GM21367 (cell line): ENCODE measurements around the gene KNDC1.
"Not testable (repeated sequence)": the region's sequence is repeated elsewhere in the genome, so short reads cannot be mapped to it uniquely, and the experiment has no call there.

Experiments used
- ATAC-seq: cut with Tn5 transposase; IDR thresholded peaks from one replicate; pipeline ENCODE4 v1.9.1; 2021; ENCODE audit not compliant: unreplicated experiment

The KNDC1 gene

DNA sequence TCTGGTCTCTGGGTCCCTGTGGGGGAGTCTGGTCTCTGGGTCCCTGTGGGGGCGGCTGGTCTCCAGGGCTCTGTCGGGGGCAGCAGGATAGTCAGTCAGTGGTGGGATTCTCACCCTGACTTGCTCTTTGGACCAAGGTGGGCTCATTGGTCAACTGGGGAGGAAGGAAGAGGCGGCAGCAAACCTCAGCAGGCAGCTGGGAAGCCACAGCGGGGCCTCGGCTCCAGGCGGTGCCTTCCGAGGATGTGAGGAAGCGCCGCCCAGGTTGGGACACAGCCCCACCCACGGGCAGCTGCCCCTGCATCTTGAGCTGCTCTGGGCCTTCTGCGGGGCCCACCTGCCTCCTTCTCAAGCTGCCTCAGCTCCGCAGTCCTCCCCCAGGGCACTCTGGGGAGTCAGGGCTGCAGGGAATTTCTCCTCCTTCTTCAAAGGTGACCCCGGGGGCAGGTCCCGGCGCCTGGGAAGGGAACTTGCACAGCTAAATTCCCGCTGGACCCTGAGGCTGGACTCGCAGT is 20.4 kb upstream of the KNDC1 start:
- ATAC-seq: no peak

DNA sequence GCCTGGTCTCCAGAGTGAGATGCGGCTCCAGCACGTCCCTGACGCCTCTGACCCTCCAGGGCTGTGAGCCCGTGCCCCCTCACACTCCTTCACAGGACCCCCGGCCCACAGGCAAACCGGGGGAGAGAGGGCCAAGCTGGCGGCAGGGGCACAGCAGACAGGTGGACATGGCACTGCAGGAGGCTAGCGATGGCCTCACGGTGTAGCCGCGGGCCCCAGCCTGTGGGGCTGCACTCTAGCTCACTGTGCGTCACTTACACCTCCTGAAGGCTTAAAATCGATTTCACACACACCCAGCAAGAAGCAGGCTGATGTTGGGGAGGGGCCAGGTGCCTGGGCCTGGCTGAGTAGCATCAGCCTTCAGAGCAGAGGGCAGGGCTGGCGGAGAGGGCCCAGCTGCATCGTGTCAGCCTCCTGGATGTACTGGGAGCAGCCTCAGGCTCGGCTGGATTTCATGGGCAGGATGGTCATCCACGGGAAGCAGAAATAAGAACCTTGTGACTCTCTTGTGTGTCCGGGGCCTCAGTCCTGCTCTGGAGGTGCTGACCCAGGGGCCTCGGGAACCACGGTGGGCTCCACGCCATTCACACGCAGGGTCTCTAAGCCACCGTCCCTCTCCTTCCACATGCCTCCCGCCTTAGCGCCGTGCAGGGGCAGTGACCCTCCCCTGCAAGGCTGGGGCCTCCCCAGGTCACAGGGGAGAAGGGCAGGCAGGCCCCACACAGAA is 19.4 kb upstream of the KNDC1 start:
- no peak for ATAC-seq

DNA sequence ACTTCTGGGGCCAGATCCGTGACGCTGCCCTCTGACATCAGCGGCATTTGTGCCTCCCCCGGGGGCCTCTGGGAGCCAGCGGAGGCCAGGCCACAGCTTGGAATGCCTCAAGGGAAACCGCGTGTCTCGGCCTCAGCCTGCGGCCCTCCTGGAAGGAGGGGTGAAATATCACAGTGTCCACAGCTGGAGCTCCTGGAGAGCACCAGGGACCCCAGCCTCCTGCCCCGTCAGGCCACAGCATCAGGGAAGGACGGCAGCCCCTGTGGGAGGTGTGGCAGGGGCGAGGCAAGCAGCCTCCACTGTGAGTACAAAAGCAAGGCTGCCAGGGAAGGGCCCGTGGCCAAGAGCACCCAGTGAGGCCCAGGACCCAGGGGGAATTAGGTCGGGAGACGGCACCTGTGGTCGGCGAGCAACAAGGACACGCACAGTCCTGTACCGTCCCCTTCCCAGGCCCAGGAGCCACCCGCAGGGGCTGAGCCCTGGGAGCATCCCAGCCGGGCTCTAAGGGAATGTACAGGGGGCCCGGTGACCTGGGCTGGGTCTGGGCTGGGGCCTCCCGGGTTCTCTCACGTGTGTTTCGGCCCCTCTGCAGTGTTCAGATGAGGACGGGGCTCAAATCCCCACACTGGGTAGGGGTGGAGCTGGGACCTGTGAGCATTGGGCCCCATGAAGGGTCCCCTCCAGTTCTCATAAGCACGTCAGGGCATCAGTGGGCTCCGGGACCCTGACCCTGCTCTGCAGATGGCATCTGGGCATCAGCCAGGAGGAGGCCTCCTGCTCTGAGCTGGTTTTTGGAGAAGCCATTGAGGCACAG is 18.7 kb upstream of the KNDC1 start:
- ATAC-seq: no peak

DNA sequence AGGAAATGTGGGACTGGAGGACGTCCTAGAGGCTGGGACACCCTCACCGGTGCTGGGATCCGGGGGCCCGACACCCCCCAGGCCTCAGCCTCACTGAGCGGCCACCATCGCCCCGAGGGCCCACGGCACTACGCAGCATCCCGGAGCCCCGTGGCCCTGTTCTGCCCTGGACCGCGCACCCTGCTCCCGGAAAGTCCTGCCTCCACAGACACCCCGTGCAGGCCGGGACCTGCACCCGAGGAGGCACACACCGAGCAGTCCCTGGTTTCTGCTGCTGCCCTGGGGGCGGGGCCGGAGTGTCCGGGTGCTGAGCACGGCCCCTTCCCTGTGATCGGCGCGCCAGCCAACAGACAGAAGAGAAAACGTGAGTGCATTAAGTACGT is 18.1 kb upstream of the KNDC1 start:
- ATAC-seq: no peak

DNA sequence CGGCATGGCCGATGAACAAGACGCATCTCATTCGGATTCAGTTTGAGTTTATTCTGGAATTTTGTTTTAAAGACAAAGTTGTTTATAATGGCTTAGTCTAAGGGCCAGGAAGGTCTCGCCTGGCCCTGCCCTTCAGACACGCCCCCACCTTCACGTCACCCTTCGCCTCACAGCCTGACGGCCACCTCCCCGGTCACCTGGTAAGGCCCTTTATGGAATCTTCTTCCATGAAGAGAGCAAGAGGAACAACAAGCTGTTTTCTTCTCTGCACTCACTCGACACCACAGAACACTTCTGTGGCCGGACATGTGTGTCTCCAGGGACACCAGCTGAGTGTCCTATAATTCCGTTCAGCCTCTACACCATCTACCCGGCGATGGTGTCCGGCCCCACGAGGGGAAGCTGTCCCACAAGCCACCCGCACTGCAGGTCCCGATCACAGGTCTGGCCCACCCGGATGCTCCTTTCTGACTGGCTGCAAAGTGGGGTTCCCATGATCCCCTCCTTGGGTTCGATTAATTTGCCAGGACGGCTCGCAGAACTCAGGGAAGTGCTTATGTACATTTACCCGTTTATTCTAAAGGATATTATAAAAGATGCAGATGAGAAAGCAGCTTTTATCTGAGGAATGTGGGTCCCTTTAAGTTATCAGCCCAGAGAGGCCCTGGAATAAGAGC is 17.4 kb upstream of the KNDC1 start:
- no peak for ATAC-seq

DNA sequence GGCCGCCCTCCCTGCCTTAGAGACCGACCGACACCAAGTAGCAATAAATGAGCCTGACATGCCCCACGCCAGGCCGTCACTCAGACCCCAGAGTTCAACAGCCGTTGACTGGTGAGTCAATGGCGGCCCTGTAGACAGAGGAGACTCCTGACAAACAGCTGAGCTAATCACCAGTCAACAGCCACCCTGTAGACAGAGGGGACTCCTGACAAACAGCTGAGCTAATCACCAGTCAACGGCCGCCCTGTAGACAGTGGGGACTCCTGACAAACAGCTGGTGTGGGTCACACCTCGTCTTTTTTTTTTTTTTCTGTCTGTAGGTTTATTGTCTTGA is 16.9 kb upstream of the KNDC1 start:
- no peak for ATAC-seq

DNA sequence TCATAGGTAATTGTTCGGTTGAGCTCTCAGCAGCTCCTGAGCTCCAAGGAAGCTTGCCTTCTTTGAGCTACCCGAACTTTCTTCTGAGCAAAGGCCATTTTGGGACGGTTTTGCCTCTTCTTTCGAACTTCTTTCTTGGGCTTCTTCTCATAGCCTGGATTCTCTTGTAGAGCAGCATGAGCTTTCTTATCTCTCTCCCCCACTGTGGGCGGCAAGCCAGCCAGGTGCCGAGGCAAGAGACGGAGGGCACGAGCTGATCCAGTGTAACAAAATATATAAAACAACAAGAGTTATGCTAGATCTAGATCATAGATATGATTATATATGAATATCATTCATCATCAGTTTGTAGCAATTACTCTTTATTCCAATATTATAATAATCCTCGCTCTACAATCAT is 16.5 kb upstream of the KNDC1 start:
- no peak for ATAC-seq

DNA sequence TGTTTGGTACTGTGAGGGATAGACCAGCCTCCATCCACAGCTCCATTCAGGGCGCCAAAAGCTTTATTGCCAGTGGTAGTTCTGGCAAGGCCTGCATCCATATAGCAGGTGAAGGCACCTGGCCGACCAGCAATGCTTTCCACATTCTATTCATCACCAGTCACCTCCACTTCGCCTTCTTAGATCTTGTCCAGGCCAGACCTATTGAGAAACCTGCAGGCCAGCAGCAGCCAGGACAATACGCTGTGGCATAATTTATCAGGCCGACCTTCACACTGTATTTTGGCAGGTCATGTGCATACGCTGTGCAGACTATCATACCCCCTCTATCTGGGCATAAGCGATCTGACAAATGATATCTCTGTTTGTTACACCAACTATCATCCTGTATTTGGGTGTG is 15.2 kb upstream of the KNDC1 start:
- ATAC-seq: no peak

DNA sequence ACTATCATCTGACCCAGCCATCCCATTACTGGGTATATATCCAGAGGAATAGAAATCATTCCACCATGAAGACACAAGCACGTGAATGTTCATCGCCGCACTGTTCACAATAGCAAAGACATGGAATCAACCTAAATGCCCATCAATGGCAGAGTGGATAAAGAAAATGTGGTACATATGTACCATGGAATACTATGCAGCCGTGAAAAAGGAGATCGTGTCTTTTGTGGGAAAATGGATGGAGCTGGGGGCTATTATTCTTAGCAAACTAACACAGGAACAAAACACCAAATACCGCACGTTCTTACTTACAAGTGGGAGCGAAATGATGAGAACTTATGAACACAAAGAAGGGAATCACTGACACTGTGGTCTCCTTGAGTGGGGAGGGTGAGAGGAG is 9.8 kb upstream of the KNDC1 start:
- no peak for ATAC-seq

DNA sequence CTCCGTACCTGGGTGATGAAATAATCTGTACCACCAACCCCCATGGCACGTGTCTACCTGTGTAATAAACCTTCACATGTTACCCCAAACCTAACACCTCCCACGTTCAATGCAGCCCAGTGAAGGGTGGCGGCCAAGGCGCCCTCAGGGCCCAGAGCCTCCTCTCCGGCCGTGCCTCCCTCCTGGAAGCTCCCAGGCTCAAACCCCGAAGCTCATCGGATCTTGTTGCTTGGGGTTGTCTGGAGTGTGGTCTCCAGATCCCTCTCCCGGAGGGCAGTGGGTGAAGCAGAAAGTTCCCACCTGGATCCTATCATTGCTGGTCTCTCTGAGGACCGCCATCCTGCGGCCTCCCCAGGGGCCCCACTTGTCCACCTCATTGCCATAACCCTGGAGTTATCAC is 9.4 kb upstream of the KNDC1 start:
- no peak for ATAC-seq

DNA sequence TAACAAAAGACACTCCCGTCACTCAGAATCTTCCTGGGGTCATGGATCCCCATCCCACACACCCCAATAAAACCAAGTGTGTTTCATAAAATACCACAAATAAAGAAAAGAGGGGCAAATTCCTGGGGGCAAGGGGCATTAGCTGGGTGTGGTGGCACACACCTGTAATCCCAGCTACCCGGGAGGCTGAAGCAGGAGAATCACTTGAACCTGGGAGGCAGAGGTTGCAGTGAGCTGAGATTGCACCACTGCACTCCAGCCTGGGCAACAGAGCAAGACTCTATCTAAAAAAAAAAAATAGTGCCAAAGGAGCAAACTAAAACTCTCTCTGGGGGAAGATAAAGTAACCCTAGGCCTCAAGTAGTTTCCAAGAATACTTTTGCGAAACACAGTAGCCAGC is 8.9 kb upstream of the KNDC1 start:
- not testable (repeated sequence) for ATAC-seq

DNA sequence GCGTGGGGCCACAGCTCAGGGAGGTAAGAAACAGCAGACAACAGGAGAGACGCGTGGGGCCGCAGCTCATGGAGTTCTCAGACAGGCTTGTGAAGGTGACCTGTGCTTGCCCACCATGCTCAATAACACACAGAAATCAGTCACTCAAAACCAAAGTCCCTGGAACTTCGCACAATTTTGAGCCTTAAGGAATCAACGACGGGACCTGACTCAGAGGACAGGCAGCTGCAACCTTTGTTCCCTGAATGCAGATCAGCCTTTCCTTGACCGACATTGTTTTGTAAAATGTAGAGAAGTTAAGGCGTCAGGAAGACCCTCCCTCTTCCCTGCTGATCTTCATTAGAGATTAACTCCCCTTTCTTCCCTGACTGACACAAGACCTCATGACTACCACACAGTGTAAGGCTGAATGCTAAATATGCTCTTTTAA is 8.5 kb upstream of the KNDC1 start:
- no peak for ATAC-seq

DNA sequence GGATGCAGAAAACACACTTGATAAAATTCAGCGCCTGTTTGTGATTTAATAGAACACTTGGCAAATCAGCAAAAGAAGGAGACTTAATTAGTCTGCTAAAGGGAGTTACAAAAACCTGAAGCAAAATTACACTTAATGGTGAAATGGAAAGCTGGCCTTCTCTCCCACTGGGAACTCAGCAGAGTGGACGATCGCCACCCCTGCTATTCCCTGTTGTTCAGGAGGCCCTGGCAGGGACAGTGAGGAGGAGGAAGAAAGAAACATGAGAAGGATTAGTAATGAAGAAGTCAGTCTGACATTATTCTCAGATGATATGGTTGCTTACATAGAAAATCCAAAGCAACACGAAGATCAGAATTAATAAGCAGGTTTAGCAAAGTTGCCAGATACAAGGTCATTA is 5.6 kb upstream of the KNDC1 start:
- ATAC-seq: no peak

DNA sequence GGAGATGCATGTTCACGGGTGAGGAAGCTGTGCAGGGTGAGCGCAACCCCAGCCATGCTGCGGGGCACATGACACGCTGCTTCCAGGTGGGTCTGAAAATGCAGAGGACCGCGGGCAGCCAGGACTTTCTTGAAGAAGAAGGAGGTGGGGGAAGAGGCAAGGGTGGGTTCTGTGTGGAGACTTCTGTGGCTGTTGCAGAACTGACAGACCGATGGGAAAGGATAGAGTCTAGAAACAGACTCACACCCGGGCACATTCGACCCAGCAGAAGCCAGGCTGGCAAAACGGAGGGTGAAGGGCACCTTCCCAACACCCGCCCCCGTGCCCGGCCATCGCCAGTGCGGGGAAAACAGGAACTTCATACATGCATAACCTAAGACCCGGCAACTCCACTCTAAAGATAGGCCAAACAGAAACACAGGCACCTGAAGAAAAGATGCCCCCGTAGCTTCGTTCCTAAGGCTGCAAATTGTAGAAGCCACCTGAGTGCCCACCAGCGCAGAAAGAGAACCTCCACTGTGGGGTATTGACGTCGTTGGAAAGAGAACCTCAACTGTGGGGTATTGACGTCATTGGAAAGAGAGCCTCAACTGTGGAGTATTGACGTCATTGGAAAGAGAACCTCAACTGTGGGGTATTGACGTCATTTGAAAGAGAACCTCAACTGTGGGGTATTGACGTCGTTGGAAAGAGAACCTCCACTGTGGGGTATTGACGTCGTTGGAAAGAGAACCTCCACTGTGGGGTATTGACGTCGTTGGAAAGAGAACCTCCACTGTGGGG is 4.8 kb upstream of the KNDC1 start:
- no peak for ATAC-seq

DNA sequence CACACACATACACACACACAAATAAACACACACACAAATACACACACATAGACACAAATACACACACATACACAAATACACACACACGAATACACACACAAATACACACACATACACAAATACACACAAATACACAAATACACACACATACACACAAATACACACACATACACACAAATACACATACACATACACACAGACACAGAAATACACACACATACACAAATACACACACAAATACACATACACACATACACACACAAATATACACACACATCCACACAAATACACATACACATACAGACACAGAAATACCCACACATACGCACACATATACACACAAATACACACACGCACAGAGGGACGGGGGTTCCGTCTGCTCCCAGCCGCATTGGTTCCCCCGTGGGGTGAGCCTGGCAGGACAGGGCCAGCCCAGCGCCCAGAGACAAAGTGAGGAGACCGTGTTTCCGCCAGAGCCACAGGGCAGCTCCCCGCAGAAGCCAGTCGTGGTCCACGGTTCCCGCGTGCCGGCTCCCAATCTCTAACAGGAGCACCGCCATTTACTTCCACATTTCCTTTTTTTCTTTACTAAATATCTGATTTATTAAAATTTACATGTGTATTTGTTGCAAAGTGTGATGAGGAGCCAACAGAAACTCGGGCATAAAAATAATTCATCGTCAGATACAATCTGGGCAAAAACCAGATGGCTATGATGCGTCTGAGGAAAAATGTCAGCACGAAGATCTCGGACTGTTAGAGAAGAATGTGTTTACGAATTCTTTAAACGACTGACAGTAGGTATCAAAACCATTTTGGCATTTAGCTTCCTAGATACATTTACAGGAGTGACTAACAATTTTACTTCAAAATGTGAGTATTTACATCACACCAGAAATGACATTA is 3.1 kb upstream of the KNDC1 start:
- ATAC-seq: no peak

DNA sequence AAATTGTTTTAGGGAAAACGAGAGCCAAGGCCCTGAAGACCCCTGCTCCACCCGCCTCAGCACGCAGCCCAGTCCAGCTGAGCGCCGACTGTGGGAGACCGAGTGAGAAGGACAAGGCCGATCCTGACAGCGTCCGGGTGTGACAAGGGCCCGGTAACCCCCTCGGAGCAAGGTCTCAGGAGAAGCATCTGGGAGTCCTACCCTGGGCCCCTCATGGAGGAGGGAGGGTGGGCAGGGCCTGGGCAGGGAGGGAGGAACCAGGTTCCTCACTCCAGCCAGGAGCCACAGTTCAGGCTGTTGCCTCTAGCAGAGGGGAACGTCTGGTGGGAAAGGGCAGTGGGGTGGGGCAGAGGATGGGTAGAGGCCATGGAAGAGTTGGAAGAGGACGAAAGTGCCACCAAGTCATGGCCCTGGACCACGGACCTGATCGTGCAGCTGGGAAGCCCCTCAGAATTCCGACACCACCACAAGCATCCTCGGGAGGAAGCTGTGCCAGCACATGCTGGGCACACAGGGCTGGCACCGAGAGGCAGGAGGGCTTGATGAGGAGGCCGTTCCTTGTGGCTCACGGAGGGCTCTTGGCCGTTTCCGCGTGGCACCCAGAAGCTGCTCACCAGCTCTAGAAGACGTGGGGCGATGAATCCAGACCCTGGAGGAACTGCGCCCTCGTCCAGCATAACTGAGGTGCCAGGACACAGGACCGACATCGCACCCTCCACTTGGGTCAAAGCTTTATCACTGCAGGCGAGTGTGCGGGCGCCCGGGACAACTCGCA is 2.2 kb upstream of the KNDC1 start:
- ATAC-seq: no peak

DNA sequence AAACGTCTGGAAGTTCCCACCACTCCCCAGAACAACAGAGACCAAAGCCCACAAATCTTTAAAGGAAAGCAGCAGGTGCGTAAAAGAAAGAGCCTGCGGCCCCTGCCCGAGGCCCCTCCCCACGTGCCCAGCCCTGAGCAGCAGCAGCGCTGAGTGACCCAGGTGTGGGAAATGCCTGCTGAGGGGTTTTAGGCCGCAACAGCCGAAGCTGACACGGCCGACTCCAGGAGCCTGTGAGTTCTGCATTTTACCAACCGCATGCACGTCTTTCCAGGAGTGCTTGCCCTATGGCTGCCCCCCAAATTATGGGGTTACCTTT is 1.6 kb upstream of the KNDC1 start:
- no peak for ATAC-seq

DNA sequence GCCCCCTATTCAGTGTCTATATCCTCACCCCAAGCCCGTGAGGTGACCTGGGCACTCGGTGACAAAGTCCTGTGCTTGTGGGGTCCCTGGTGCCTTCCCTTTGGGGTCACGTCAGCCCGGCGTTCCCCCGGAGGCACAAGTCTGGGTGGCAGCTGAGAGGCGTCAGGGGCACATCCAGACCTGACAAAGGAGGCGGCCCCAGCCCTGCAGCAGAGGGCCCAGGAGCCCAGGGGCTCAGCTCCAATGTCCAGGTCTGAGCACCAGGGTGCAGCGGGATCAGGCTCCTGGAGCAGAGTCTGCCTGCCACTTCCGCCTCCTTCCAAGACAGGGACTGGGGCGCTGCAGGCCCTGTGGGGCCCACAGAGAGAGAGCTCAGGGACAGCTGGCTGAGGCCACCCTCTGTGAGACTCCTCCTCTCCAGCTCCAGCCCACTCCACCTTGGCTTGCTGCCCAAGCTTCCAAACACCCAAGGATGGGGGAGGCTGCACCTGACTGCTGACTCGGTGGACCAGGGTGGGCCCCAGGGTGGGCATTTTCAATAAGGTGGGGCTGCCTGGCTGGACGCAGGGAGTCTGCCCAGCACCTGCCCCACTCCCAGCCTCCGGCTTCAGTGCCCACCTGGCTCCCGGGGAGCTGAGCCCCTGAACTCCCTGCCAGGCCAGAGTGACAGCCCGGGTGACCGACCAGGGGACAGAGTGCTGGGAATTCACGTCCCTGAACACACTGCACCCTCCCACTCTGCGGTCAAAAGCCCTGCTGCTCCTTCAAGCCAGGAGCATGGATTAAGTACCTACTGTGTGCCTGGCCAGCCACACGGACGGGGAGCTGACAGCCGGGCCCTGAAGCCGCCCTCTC is 1.0 kb upstream of the KNDC1 start:
- ATAC-seq: no peak

DNA sequence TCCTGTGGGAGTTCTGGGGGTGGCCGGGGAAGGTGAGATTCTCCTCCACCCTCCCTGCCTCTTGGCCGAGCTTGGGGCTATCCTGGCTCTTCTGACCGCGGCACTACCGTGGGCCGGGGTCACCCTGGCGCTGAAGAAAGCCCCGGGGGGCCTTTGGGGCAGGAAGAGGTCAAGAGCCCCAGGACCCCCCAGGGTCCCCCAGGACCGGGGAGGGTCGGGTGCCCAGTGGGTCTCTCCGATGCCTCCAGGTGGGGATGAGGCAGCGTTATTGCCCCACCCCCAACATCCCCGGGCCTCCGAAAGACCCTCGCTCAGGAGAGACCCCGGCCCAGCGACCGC is 439 bp upstream of the KNDC1 start:
- no peak for ATAC-seq
